ENCODE data around the gene PDHA1.

The PDHA1 gene

DNA sequence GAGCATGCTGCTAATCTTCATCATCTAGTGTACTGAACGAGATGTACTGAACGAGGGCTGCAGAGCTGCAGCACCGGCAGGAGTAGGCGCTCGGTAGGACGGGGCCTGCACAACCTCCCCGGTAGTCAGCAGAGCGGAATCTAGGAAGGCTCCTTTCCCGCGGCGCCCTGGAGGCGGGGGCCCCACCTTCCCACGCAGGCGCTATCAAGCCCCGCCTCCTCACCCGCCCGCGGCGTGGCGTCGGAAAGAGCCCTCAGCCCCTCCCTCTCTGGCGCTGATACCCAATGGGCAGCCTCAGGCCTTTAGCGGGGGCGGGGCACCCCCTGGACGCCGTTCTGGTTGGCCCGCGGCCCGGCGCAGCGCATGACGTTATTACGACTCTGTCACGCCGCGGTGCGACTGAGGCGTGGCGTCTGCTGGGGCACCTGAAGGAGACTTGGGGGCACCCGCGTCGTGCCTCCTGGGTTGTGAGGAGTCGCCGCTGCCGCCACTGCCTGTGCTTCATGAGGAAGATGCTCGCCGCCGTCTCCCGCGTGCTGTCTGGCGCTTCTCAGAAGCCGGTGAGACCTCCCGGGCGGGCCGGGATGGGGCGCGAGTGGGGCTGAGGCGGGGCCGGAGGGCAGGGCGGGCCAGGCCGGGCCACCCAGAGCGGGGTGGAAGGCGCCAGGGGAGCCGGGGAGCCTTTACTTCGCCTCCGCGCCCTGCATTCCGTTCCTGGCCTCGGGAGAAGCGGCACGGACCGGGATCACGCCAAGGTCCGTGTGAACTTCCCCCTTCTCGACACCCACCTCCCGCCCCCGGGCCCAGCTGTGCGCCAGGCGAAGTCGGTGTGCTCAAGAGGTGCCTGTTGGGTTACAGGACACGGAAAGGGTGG, at the start of gene PDHA1:
Gene PDHA1 (plus strand): TSS at position 393 of the 874 bp plus-strand sequence. CDS start 111 bp downstream, at position 504.
- peak; percentile 83 to 84 for DNase-seq (ENCODE audit: low read depth in 2 of 2)

GRCh38 chrX:19303256-19303880, 40.4 kb upstream of the PDHA1 start:
- no peak for DNase-seq (ENCODE audit: low read depth in 2 of 2)

DNA sequence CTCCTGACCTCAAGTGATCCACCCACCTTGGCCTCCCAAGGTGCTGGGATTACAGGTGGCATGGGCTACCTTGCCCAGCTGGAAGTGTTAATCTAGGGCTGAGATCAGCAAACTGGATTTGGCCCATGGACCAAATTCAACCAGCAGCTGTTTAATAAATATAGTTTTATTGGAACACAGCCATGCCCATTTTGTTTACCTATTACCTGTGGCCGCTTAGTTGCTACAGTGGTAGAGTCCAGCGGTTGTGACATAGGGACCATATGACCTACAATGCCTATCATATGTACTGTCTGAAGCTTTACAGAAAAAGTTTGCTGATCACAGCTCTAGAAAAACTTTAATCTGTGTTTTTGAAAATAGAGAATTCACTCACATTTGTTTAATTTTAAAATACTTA, 17.2 kb upstream of the PDHA1 start:
- DNase-seq (ENCODE audit: low read depth in 2 of 2) = no peak

- no peak for DNase-seq (ENCODE audit: low read depth in 2 of 2)
Measured at GRCh38 chrX:19331831-19332230, 11.9 kb upstream of the PDHA1 start.

DNA sequence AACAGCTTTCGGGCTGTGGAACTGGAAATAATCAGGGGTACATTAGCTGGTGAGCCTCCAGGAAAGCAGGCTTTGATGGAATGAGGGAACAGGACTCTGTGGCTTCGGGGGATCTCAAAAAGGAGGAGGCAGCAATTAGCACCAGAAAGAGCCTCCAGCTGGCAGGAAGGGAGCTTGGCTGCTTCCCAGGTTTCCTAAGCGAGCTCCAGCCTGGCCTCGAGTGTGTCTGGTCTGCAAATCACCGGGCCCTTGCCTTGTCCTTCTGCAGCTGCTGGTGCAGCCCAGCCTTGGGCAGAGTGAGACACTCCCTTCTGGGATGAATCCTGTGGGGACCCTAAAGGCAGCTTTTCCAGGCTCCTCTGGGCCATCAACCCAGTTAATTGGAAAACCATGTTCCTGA, 10.7 kb upstream of the PDHA1 start:
- no peak for DNase-seq (ENCODE audit: low read depth in 2 of 2)

DNA sequence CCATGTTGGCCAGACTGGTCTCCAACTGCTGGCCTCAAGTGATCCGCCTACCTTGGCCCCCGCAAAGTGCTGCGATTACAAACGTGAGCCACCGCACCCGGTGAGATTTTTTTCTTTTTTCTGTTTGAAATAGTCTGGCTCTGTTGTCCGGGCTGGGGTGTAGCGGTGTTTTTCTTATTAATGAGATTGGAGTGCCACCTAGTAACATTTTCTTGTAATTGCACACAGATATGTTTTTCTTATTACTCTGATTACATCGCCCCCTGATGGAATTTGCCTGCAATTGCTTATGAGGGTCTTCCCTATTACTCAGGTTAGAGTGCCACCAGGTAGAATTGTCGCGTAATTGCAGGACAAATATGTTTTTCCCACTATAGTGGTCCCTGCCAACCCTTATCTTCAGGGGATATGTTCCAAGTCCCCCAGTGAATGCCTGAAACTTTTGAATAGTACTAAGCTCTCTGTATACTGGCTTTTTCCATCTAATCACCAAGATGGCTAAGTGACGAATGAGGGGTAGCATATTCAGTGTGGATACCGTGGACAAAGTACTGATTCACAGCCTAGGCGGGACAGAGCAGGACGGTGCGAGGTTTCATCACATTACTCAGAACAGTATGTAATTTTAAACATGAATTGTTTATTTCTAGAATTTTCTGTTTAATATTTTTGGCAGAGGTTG, 8.6 kb upstream of the PDHA1 start:
- no peak for DNase-seq (ENCODE audit: low read depth in 2 of 2)

GRCh38 chrX:19342331-19342906, 1.3 kb upstream of the PDHA1 start:
- DNase-seq (ENCODE audit: low read depth in 2 of 2) = no peak

- DNase-seq (ENCODE audit: low read depth in 2 of 2) = no peak
Measured at GRCh38 chrX:19343085-19343534, 617 bp upstream of the PDHA1 start.

GRCh38 chrX:19344661-19345060, 934 bp downstream of the PDHA1 start:
- no peak for DNase-seq (ENCODE audit: low read depth in 2 of 2)

GRCh38 chrX:19347916-19348315, 4.2 kb downstream of the PDHA1 start:
- no peak for DNase-seq (ENCODE audit: low read depth in 2 of 2)

- no peak for DNase-seq (ENCODE audit: low read depth in 2 of 2)
Measured at GRCh38 chrX:19349264-19349663, 5.5 kb downstream of the PDHA1 start.

DNA sequence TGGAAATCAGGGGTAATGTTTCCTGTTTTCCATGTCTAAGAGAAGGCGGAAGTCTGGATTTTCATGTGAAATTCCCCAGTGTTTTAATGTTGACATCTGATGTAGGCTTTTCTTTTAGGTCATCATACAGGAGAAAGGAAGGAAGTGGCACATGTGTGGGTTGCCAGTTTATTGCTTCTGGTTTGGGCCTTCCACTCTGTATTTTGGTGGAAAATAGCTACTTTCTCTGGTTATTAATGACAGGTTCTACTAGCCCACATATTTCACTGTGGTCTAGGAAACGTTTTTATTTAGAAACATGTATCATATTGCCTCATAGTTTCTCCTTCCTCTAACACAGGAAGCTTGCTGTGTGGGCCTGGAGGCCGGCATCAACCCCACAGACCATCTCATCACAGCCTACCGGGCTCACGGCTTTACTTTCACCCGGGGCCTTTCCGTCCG, 7.2 kb downstream of the PDHA1 start:
- DNase-seq (ENCODE audit: low read depth in 2 of 2) = no peak

GRCh38 chrX:19354625-19355024, 10.9 kb downstream of the PDHA1 start:
- DNase-seq (ENCODE audit: low read depth in 2 of 2) = no peak

DNA sequence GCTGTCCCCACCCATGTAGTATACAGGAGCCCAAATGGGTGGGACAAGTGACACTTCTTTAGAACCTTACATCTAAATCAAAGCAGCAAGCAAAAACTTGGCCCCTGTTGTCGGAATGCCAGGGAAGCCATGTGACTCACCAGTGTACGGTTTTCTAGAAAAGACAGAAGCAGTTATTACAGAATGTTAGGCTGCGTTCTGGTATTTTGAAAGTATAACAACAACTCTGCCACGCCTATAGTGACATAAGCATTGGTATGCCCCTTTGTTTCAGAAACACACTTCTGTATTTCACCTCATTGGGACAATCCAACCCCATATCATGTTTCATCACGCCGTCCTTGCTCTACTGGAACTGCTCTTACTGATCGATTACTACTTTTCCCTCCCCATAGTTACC, 14.8 kb downstream of the PDHA1 start:
- DNase-seq (ENCODE audit: low read depth in 2 of 2) = no peak

GRCh38 chrX:19360903-19361302, 17.2 kb downstream of the PDHA1 start:
- DNase-seq (ENCODE audit: low read depth in 2 of 2) = no peak

- no peak for DNase-seq (ENCODE audit: low read depth in 2 of 2)
Measured at GRCh38 chrX:19361701-19362100, 18.0 kb downstream of the PDHA1 start.

GRCh38 chrX:19368576-19368975, 24.8 kb downstream of the PDHA1 start:
- DNase-seq (ENCODE audit: low read depth in 2 of 2) = no peak

DNA sequence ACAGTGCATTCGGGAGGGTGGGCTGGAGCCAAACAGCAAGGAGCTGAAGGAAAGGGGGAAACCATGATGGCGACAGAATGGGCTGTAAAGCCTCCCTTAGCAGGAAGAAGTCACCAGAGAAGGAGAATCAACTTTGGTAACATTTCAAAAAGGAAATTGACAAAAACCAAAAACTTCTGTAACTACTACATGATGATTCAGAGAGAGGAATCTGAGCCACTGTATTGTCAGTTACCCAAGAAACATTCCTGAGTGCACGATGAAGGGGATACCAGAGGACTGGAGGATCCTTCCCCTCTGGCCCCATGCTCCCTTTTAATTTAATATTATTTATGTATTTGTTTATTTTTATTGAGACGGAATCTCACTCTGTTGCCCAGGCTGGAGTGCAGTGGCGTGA, 26.3 kb downstream of the PDHA1 start:
- no peak for DNase-seq (ENCODE audit: low read depth in 2 of 2)

DNA sequence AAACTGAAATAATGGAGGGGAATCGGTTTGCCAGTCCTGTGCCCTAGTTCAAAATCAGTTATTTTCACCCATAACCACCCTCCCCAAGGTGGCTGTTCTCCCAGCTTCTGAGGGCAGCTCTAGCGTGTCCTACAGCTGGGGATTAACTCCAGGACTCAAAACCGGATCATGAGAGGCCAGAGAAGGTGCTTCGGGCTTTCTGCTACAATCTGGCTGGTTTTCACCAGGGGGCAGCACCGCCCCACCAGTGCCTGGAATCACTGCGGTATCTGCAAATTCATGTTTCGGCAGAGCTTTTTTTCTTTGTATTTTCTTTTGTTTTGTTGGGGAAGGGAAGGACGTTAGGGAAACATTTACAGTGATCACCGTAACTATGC, 28.4 kb downstream of the PDHA1 start:
- DNase-seq (ENCODE audit: low read depth in 2 of 2) = peak; percentile 41 to 51

- no peak for DNase-seq (ENCODE audit: low read depth in 2 of 2)
Measured at GRCh38 chrX:19372547-19373331, 29.0 kb downstream of the PDHA1 start.

- no peak for DNase-seq (ENCODE audit: low read depth in 2 of 2)
Measured at GRCh38 chrX:19373351-19373891, 29.7 kb downstream of the PDHA1 start.
